ENCODE data around the gene VPS50.

Gene VPS50

DNA sequence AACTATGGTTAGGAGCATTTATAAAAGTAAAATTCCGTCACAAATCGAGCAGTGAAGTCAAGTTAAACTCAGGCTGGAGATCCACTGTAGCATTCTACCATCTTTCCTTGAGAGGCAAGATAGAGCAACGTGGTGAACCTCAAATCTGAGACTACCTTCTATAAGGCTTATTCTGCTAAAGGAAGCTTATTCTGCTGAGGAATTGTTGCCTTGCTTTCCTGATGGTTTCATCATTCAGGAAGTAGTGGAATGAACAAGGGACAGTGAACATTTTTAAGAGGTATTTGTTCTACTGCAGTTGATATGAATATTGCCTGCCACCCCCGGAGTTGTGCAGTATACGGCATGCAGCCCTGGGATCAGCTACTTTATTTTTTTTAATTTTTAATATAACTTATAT, 170.8 kb downstream of the VPS50 start:
- H3K36me3 ChIP-seq (ENCODE audit: insufficient read depth, low read length), result no peaks in the 10 kb centered on the region
- no peak overlapping the region for H3K27ac ChIP-seq (ENCODE audit: low read depth, low read length)
- H3K79me2 ChIP-seq (ENCODE audit: control insufficient read depth, insufficient read depth, low read length, unreplicated experiment), result no peaks in the 10 kb centered on the region
- H3K4me3 ChIP-seq (ENCODE audit: low read depth, low read length), result no peak overlapping the region
- no peak overlapping the region for H2AFZ ChIP-seq (ENCODE audit: low read length, unreplicated experiment)
- no peaks in the 10 kb centered on the region for H3K4me1 ChIP-seq (ENCODE audit: control insufficient read depth, insufficient read depth, low read length, unreplicated experiment)
- H3K27me3 ChIP-seq (ENCODE audit: insufficient read depth, low read length), result peaks cover 34% of the 10 kb centered on the region; the same call in 1 of the 2 replicates

DNA sequence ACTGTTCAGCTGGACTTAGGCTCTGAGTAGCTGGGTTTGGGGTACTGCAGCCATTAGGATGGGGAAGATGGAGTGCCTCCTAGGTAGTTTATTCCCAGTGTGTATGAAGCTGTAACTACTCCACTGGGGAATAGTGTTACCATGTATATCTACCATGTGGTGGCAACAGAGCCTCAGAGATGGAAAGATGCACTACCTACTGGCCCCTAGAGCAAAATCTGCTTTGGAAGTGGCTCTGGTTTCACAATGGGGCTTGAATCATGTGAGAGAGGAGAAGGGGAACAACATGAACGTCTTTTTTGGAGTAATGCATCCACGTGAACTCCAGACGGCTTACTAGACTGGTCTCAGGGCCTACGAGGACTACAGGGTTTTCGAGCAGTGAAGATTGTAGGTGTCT, 175.1 kb downstream of the VPS50 start:
- no peak overlapping the region for H3K4me3 ChIP-seq (ENCODE audit: low read depth, low read length)
- H3K36me3 ChIP-seq (ENCODE audit: insufficient read depth, low read length), result no peaks in the 10 kb centered on the region
- peaks cover 44% of the 10 kb centered on the region for H3K27me3 ChIP-seq (ENCODE audit: insufficient read depth, low read length)
- H3K27ac ChIP-seq (ENCODE audit: low read depth, low read length), result no peak overlapping the region
- no peaks in the 10 kb centered on the region for H3K79me2 ChIP-seq (ENCODE audit: control insufficient read depth, insufficient read depth, low read length, unreplicated experiment)
- no peak overlapping the region for H2AFZ ChIP-seq (ENCODE audit: low read length, unreplicated experiment)
- no peaks in the 10 kb centered on the region for H3K4me1 ChIP-seq (ENCODE audit: control insufficient read depth, insufficient read depth, low read length, unreplicated experiment)

DNA sequence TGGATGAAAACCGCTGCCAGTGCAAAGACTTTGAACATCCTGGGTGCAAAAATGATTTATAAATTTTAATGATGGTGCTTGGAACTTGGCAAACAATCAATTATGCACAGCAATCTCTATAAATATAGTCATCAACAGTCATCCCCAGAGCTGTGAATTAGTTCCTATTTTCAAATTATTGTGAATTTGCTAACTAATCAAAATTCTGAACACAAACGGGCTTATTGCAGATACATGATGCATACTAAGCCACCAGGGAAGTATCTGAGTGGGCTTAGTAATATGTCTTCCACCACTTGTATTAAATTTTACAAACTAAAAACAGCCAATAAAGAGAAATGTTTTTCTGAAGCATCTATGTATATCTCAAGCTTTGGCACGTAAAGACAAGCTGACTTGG, 177.2 kb downstream of the VPS50 start:
- Histone ChIP-seq H3K4me1 (ENCODE audit: control insufficient read depth, insufficient read depth, low read length, unreplicated experiment) (no peaks in the 10 kb centered on the region), H3K4me3 (ENCODE audit: low read depth, low read length) (no peak overlapping the region), H3K79me2 (ENCODE audit: control insufficient read depth, insufficient read depth, low read length, unreplicated experiment) (no peaks in the 10 kb centered on the region), H3K36me3 (ENCODE audit: insufficient read depth, low read length) (no peaks in the 10 kb centered on the region), H3K27ac (ENCODE audit: low read depth, low read length) (no peak overlapping the region), H2AFZ (ENCODE audit: low read length, unreplicated experiment) (no peak overlapping the region), H3K27me3 (ENCODE audit: insufficient read depth, low read length) (peaks cover 37% of the 10 kb centered on the region)
